ENCODE data around the gene KLC1.
A peak's percentile ranks its signal among the peaks of the same experiment; 100 is the strongest.

KLC1 gene

GRCh38 chr14:103706551-103707328 is 77.7 kb downstream of the KLC1 start:
- no peak for DNase-seq

GRCh38 chr14:103707329-103708263 is 78.6 kb downstream of the KLC1 start:
- DNase-seq = no peak

DNA sequence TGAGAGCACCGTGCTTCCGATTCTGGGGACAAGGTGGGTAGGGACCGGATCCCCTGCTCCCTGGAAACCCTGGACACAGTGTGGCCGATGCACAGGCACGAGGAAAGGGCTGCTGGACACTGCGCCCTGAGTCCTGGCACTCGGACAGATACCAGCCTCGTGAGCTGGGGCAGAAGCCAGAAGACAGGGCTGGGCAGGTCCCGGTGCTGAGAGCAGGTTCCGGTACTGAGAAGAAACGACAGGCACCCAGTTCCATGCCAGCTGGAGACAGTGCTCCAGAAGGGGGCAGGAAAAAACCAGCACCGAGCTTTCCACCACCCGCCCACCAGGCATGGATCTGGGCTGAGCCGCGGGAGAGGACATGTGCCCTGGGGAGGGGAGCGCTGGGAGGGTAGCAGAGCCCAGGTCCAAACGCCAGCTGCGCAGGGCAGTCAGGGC is 79.8 kb downstream of the KLC1 start:
- no peak for DNase-seq

- no peak for DNase-seq
Observed at GRCh38 chr14:103709814-103710213, 80.8 kb downstream of the KLC1 start.

DNA sequence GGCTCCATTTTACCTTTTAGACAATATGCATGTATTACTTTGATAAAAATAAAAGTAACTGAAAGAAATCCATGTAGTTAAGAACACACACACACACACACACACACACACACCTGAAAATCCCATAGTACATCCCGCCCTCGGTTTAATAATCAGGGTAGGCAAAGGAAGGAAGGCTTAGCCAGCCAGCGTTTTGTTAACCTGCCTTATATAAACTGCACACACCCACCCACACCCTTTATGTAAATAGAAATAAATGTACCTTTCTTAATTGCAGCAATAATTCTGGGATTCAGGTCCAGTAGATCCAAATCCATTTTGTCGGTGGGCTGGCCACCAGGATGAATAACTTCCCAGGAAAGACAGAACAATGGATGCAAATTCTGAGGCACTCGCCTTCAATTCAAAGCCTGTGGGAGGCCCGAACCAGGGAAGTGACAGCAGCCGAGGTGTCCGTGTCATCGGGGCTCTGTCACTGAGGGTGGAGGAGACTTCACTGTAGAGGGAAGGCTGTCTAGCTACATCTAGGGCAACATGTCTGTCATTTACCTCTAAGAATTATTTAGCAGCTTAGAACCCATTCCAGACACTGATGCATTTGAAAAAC is 81.9 kb downstream of the KLC1 start:
- DNase-seq = no peak

- DNase-seq = no peak
Observed at GRCh38 chr14:103711516-103712431, 82.8 kb downstream of the KLC1 start.

DNA sequence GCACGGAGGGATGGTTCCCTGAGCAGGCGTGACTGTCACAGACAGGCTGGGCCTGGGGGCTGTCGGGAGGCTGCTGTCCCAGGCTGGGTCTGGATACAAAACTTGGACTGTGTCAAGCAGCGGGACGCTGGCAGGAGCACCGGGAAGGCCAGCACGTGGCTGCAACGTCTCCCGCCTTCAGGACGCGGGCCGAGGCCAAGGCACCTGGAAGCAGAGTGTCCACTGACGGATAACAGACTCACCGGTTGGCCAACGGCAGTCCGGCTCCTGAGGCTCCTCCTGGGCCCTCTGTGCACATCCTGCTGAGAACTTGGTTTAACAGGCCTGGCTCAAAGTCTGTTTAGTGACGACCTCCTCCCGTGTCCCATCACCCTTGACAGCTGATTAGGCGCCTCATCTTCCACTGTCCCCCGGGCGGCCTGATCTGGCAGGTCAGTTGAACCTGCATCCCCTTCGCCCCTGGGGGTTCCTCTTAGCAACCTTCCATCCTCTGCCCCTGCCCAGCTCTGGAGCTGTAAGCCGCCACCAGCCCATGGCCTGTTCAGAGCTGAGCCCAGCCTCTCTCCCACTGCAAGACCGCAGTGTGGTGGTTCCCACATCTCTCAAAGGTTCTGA is 83.7 kb downstream of the KLC1 start:
- no peak for DNase-seq

GRCh38 chr14:103713304-103714062 is 84.5 kb downstream of the KLC1 start:
- DNase-seq = no peak

GRCh38 chr14:103714063-103714724 is 85.2 kb downstream of the KLC1 start:
- no peak for DNase-seq

DNA sequence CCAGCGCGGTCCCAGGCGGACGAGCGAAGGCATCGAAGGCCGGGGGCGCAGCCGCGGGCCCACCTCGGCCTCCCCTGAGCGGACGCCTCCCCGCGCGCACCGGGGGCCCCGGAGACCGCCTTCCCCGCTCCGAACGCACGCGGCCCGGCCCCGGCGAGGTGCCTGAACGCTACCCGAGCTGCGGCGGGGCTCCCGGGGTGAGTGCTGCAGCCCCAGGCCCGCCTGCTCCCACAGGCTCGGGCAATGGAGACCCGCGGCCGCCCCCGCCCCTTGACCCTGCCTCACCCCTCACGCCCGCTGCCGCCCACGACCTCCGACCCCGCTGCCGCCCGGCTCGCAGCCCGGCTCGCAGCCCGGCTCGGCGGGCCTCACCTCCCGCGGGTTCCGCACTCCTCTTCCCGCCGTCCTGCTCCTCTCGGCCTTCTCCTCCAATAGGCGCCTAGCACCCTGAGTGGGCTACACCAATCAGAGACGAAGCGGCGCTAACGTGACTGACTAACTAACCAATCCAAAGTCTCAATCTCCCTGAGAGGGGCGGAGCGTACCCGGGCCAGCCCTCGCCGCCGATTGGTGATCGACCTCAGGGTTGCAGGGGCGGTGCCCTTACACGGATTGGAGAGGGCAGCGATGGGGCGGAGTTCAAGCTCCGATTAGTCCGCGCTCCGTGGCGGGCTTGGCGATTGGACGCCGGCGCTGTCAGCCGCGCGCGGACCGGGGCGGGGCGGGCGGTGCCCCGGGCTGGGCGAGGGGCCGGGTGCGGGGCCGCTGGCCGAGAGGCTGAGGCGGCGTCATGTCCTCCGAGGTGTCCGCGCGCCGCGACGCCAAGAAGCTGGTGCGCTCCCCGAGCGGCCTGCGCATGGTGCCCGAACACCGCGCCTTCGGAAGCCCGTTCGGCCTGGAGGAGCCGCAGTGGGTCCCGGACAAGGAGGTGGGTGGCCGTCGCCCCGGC is 86.3 kb downstream of the KLC1 start, which contains the start of the genes XRCC3 and ZFYVE21:
TSS of gene XRCC3 (minus strand) at position 400 of the 949 bp plus-strand sequence. CDS start 4,364 bp downstream, outside the sequence.
TSS of gene ZFYVE21 (plus strand) at position 759 of the 949 bp plus-strand sequence. CDS start at position 791, 32 bp downstream.
- DNase-seq = peak; percentile 96

DNA sequence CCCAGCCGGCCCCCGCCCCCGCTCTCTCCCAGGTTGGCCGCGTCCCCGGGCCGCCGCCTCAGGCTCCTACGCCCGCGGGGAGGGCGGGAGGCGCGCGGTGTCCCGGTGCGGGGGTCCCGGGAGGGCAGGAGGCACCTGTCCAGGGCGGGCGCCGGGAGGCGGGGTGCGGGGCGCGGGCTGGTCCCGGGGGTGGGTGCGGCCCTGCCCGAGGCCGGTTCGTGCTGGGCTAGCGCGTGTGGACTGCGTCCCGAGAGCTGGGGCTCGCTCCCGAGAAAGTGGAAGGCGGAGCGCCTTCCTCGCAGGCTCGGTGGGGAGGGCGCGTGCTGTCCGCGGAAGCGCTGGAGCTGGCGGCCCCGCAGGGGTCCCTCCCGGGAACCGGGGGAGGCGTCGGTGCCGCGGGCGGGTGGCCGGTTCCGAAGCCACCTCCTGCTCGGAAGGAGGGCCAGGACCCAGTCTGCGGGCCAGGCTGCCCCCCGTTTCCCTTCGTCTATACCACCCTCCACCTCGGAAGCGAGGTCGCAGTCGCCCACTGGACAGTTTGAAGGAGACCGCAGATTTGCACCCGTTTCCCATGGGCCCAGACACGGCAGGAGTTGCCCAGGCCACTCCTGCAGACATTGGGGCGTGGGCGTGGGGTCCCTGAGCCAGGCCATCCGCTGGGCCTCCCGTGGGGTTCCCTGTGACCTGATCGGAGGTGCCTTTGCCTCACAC is 87.2 kb downstream of the KLC1 start:
- no peak for DNase-seq

- DNase-seq = no peak
Observed at GRCh38 chr14:103716899-103717411, 87.9 kb downstream of the KLC1 start.

- DNase-seq = no peak
Observed at GRCh38 chr14:103718572-103718971, 89.6 kb downstream of the KLC1 start.

DNA sequence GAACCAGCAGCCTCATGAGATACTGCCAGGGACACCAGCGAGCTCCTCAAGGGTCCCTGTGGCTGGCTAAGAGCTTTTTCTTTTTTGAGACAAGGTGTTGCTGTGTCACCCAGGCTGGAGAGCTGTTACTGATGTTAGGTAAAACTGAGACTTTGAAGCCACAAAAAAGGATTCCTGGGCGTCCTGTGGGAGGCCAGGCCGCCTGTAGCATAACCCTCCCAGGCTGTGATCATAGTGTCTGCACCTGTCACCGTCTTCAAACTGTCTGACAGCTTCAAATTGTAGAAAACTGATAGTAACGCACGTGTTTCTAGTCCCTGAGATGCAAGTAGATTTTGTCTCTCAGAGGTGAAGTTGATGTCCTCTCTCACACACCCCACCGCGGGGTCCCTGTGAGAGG is 90.7 kb downstream of the KLC1 start:
- no peak for DNase-seq

- no peak for DNase-seq
Observed at GRCh38 chr14:103721334-103722120, 92.5 kb downstream of the KLC1 start.

DNA sequence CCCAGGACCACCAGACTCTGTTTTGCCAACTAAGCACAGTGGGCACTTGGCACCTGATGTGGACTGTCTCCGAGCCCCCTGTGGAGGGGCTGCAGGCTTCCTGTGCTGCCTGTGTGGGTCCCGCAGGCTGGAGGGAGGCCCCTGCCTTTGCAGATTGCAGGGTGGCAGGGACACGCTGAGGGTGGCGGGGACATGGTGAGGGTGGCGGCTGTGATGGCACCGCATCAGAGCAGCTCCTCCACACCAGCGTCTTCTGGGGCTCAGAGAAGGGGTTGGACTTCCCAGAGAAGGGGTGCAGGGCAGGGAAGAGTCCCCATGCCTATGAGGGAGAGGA is 94.7 kb downstream of the KLC1 start:
- DNase-seq = no peak

- DNase-seq = no peak
Observed at GRCh38 chr14:103724116-103724515, 95.1 kb downstream of the KLC1 start.
